GM19240 (cell line): Measurements from ENCODE around the gene TCEAL7.
"Not testable (repeated sequence)": the region's sequence is repeated elsewhere in the genome, so short reads cannot be mapped to it uniquely, and the experiment has no call there.

Source experiments
- DNase-seq: peaks from one replicate; pipeline ENCODE4 v3.0.0; 2011; ENCODE audit warnings: low spot score; ENCODE audit not compliant: insufficient read length

TCEAL7 gene, protein sequence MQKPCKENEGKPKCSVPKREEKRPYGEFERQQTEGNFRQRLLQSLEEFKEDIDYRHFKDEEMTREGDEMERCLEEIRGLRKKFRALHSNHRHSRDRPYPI

DNA sequence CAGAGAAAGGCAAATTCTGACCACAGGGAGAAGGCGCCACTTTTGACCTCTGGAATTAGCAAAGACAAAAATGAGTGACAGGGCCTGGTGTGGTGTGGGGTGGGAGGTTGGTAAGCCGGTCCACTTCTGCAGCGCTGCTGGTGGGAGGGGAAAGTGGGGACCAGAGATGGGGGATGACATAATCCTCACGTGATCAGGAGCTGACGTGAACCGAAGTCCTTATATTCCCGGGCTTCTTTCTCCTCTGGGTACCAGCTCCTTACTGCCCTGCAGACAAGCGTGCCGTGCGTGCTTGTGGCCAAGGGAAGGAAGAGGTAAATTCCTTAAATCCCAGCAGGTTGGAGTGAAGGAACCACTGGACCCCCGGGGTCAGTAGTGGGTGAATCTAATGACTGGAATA, at the start of gene TCEAL7:
Gene TCEAL7, plus strand, starts transcription at position 249 of the 400 bp plus-strand sequence. CDS start 1,165 bp downstream, outside the sequence.
- DNase-seq, result no peak

DNA sequence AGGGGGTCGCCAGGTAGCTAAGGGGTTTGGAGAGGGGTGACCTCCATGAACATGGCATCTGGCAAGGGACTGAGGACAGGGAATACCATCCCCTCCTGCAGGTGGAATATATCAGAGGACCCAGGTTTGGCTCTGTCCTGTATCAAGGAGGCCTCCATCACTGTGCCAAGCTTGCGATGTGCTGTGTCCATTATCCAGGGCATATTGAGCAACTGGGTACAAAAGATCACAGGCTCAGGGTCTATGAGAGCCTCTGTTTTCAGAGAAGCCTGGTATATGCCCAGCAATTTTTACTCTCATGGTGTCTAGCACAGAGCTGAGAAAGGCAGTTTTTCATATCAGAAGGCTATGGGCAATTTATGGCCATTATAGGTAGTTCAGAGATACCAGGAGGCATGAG, 36.9 kb upstream of the TCEAL7 start:
- no peak for DNase-seq

DNA sequence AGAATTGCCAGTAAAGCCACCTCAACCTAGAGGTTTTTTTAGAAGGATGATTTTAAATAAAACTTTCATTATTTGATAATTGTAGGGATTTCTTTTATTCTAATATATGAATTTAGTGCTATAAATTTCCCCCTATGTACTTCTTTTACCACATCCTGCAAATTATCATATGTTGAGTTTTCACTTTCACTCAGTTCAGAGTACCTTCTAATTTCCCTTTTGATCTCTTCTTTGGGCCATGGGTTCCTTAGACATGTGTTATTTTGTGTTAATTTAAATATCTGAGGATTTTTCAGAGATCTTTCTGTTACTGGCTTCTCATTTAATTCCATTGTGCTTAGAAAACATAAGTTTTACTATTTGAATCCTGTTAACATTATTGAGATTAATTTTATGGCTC, 25.3 kb upstream of the TCEAL7 start:
- no peak for DNase-seq

DNA sequence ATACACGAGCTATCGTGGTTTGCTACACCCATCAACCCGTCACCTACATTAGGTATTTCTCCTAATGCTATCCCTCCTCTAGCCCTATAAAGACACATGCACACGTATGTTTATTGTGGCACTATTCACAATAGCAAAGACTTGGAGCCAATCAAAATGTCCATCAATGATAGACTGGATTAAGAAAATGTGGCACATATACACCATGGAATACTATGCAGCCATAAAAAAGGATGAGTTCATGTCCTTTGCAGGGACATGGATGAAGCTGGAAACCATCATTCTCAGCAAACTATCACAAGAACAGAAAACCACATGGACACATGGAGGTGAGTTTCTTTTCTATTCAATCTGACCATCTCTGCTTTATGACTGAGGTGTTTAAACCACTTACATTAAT, 24.4 kb upstream of the TCEAL7 start:
- not testable (repeated sequence) for DNase-seq

DNA sequence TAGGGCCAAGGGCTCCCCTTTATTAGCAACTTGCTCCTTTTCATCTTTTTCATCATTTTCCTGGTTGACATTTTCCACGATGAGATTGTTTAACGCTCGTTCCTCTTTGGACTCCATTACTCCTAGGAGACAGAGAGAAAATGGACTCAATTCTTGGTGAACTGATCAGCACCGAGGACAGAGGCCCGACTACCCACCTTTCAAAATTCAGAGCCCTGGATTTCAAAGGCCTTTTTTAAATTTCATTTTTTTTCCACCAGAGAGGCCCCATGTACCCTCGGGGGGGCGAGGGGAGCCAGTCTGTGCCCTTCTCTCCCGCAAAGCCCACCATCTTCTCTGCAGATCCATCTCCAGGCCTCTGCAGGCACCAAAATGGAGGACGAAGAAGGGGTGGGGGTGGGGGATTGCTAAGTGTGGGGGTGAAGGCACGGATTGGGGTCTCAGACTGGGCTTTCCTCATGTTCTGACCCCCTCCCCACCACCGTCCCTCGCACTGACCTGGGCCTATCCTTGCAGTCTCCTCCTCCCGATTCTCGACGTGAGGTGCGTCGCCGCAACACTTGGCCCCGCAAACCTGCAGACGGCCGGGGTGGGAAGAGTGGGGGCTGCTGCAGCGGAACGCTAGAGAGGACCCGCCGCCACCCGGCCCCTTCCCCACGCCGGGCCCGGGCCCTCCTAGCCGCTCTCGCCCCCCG, 20.0 kb upstream of the TCEAL7 start:
- DNase-seq, result no peak

DNA sequence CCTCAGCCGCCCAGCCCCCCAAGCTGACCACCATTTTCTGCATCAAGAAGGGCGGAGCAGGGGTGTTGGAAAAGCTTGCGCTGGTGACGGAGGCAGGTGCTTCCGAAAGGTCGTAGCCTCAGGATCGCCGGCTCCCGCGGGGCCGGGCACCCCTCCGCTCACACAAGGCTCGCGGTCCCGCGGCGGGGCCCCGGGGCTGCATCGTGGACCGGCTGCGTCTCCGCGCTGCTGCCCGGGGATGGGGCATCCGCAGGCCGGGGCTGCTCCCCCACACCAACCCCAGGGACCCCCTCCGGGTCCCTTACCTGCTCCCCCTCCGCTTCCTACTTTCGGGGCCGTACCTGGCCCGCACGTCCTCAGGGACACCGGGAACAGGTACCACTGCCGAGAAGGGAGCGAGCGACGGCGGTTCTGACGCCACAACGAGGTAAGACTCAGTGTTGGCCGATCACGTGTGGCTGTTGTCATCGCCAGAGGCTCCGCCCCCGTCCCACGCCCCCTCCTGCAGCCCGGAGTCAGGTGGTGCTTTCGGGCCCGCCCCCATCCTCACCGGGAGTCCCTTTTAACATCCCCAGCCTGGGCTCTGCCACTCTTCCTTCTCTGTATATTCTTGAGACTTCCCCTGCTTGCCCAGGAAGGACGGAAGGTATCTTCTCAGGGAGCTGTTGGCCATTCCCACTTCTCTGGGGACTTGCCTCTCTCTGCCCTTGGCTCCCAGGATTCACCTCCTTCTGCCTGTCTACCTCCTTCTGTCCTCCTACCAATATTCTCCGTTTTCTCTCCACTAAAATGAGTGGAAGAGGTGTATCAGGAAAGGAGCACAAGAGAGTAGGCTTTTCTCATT, 19.3 kb upstream of the TCEAL7 start, which contains the start of gene BEX2:
Gene BEX2, minus strand, starts transcription at position 436 of the 844 bp plus-strand sequence. CDS start 1,014 bp downstream, outside the sequence.
- DNase-seq, result peak; percentile 14

DNA sequence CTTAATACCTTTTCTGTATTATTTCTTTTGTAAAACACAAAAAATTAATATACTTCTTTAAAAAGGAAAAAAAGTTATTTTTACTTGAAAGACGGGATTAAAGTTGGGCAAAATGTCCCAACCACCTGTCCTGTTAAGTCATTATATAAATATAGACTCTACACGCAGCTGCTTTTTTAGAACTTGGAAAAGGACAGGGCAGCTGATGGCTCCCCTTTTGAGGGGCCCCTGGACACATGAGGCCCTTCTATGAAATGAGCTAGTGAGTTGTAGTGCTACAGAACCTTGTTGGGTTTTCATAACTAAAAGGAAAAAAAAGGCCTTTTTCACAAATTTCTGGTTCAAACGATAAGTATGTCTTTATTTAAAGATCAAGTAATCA, 18.6 kb upstream of the TCEAL7 start:
- no peak for DNase-seq

DNA sequence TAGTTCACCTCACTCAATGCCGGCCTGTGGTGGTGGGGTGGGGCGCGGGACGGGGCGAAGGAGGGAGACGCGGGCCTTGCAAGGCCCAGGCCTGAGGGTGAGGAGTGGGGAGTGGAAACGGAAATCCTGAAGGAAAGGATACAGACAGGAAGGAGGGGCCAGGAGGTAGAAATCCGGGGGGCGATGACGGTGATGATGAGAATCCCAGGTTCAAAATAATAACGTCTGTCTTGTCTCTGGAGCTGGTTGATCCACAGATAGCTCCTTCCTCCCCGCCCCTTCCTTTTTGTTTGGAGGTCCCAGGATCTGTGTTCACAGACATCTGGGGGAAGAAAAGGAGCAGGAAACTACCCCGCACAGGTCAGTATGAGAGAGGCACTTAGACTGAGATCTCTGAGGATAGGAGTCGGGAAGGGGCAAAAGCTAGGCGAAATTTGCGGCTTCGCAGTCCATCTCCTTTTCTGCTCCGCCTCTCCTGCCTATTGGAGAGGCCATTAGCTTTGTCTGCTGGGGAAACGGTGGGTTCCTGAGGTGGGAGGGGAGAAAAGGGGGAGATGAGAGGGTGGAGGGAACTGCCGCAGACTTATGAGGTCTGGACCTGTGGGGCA, 746 bp downstream of the TCEAL7 start:
- DNase-seq, result no peak

DNA sequence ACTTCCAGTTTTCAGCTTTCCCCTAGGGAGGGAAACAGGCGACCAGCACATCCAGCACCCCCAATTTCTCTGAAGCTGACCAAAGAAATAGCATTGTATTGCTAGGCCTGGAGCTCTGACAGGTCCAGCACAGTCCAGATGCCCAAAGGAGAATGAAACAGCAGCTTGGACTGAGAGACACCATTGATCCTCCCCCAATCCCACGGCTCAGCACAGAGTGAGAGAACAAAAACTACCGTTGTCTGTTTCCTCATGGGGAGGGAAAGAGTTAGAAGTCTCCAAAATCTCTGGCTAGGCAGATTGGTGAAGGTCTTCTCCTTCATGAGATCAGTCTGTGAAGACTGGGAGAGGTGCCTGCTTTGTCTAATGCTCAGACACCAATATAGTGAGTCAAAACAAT, 8.6 kb downstream of the TCEAL7 start:
- no peak for DNase-seq

DNA sequence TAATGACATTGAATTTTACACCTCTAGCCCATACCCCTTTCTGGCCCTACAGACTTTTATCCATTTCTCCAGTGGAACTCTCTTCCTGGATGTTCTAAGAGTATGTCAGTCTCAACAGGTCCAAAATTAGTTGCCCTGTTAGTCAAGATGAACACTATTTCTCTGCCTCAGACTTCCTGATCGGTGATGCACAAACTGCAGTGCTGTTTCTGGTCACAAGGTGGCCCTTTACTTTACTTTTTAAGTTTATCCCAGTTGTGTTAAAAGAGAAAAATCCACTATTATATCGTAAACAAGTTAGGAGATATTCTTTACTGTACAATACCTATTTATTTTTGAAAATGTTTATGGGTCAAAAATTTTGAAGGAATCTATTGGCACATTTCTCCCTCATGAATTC, 13.1 kb downstream of the TCEAL7 start:
- DNase-seq, result no peak

DNA sequence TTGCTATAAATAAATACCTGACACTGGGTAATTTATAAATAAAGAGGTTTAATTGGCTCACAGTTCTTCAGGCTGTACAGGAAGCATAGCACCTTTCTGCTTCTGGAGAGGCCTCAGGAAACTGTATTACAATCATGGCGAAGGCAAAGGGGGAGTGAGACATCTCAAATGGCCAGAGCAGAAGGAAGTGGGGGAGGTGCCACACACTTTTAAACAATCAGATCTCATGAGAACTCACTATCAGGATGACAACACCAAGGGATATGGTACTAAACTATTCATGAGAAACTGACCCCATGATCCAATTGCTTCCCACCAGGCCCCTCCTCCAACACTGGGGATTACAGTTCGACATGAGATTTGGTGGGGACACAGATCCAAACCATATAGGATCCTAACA, 14.6 kb downstream of the TCEAL7 start:
- DNase-seq, result no peak

DNA sequence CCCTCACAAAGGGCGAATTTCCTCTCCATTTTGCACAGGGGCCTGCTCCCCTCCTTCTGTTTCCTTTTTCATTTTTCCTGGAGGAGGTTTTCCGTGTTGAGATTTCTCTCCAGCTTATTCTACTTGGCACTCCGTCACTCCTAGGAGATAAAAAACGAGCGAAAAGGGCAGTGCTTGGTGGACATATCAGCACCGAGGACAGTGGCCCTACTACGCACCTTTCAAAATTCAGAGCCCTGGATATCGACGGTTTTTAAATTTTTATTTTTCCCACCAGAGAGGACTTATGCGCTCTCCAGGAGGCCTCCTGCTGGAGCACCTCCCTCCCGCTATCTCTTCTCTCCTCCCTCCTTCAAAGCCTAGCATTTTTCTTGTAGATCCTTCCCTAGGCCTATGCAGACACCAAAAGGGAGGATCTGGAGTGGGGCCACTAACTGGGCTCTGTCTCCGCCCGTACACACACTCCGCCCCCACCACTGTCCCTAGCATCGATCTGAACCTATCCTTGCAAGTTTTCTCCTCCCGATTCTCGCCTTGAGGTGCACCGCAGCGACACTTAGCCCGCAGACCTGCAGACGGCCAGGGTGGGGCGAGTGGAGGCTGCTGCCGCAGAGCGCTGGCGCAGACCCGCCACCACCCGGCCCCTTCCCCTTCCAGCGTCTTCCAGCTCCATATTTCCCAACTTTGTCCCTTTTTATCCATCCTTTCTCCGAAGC, 17.8 kb downstream of the TCEAL7 start:
- no peak for DNase-seq

DNA sequence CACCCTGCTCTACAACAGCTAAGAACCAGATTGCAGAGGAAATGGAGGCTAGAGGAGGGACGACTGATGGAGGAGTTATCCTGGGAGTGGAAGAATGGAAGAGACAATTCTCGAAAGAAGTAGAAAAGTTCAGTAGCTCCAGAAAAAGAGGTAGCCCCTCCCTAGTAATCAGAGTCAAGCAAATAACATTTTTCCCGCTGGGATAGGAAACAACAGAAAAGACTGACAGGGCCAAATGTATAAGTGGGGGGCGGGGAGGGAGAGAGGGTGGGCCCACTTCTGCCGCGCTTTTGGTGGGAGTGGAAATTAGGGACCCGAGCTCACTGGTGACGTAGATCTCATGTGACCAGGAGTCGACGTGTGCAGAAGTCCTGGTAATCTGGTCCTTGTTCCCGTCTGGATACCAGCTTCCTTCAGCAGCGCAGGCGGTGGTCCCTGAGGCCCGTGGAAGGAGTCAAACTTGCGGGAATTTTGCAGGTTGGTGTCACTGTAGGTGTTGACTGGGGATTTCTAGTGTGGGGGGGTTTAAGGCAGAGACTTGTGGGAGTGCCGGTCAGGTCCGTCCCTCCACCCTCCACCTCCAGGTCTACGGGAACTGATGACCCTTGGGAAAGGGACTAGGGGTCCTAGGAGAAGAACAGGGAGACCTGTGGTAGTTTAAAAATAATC, 26.2 kb downstream of the TCEAL7 start, which contains the start of gene TCEAL9:
Gene TCEAL9, plus strand, starts transcription at position 377 of the 669 bp plus-strand sequence. CDS start 1,179 bp downstream, outside the sequence.
- DNase-seq, result no peak

DNA sequence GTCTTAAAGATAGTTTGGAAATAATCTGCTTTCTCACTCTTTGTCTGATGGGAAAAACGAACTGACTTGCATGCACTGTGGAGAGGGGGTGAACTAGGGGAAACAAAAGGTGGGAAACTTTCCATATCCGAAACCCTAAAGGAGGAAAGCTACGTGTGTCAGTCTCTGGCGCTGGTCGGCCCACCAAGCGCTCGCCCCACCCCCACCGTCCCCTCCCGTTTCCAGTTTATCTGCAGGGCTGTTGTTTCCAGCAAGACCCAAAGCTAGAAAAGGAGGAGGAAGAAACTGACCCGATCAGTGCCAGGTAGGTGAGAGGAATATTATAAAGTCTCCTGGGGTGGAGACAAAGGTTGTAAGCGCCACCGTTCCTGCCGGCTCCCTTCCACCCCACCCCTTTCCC, 26.8 kb downstream of the TCEAL7 start:
- no peak for DNase-seq

DNA sequence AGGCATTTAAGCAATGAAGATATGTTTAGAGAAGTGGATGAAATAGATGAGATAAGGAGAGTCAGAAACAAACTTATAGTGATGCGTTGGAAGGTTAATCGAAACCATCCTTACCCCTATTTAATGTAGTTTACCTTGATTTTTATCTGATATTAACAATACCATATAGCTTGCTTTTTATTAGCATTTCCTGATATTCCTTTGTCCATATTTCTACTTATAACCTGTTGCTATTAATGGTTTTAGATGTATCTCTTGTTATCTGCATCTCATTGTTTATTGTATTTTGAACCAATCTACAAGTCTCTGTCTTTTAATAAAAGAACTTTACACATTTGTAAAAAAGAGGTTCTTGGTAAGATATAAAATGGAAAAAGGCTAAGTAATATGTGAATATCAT, 27.8 kb downstream of the TCEAL7 start:
- no peak for DNase-seq

DNA sequence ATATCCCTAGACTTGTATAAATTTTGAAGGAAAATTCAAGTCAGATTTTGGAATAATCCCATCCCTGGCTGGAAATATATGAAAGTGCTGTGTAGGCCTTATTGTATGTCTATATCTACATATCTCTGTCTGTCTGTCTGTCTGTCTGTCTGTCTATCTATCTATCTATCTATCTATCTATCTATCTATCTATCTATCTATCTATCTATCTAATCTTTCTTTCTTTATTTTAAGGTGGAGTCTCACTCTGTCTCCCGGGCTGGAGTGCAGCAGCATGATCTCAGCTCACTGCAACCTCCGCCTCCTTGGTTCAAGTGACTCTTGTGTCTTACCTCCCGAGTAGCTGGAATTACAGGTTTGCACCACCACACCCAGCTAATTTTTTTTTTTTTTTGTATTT, 29.6 kb downstream of the TCEAL7 start:
- not testable (repeated sequence) for DNase-seq

DNA sequence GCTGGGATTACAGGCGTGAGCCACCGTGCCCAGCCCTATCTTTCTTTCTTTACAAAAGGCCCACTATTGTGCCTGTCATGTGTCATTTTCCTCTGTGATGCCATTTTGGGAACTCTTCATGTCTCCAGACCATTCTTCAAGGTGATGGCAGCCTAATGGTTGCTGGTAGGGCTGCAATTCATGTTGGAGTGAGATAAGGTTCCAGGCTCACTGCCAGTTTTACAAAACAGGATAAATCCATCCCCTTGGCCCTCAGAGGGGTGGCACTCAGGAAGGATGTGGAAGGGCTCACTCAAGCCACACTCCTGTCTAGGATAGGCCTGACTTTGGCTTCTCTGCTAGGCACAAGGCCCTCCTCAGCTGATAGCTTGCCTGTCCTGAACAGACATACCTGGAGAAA, 30.1 kb downstream of the TCEAL7 start:
- DNase-seq, result no peak

DNA sequence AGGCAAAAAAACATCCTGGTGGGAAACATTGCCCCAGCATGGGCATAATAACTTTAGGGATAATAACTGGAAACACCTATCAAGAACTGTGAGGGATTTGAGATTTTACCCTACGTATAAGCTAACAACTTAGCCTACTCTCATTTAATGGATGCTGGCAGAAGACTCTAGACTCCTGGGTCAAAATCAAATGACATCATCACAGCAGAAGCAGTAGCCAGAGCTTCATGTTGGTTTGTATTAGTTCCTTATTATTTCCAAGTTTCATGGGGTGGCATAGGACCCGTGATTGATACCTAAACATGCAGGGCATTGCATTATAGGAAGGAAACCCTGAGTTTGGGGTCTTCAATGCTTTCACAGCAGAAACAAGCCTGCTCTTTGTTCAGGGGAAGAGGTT, 30.9 kb downstream of the TCEAL7 start:
- DNase-seq, result no peak

DNA sequence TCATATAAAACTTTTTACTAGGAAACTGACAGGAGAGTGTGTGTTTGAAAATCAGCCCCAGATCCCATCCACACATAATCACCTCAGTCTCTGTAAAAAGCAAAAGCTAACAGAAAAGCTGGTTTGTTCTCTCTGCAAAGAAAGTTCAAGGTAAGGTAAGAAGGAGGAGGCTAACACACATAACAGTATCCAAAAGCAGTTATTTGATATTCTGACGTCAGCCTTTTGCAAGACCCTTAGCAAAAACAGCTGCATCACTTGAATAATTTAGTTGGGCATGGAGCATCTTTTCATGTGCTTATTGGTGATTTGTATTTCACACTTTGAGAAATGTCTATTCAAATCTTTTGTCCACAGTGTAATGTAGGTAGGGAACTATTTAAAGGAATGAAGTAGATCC, 31.8 kb downstream of the TCEAL7 start:
- no peak for DNase-seq

DNA sequence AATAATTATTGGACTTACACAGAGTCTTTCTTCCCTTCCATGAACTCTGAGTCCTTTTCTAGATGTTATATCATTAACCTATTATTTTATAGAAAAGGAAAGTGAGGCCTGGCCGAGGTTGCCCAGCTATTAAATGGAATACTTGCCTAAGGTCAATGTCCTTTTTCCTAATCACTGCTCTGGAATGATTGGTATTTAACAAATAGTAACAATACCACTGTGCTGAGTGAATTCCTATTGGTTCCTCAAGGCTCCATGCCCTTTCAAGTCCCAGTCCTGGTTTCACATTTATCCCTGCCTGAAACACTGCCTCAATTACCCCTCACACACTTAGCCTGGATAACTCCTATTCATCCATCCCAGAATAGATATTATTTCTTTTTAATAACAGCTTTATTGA, 32.4 kb downstream of the TCEAL7 start:
- no peak for DNase-seq

DNA sequence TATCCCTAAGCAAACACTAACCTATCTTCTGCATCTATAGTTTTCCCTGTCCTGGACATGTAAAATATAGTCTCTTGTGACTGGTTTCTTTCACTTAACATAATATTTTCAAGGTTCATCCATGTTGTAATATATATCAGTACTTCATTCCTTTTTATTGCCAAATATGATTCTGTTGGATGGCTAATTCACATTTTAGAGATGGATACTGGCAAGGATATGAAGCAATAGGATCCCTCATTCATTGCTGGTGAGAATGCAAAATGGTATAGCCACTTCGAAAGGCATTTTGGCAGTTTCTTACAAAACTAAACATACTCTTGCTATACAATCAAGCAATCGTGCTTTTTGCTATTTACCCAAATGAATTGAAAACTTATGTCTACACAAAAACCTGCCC, 33.0 kb downstream of the TCEAL7 start:
- DNase-seq, result no peak
